Natural killer cell (primary cell): ENCODE measurements around the gene GATAD2A. TPM values are rescaled to one million over a fixed set of nuclear protein-coding genes. Genes with fewer than 3 reads are reported as not detected.

Source experiments
- ATAC-seq, 3 donors: fragments of 150-1000 bp in 2 of 3; fragments of 200-7000 bp in 1 of 3; cut with Tn5 transposase; 1 replicate in 1 of 3; 2 replicates in 2 of 3; pipeline ENCODE4 v1.10.0; 2021; ENCODE audit warnings: mild to moderate bottlenecking in 2 of 3, moderate library complexity in 2 of 3
- DNase-seq, 2 donors: peaks; one replicate each; pipeline versions ENCODE4 v3.0.0 to v3.0.0-alpha.2; 2013 to 2021; ENCODE audit warnings: mixed read lengths in 1 of 2
- H3K27ac ChIP-seq: one replicate; pipeline ENCODE4 v1.5.1; 2013; ENCODE audit warnings: mild to moderate bottlenecking, low read length
- H3K27me3 ChIP-seq: one replicate; pipeline ENCODE4 v1.6.1; 2013; ENCODE audit warnings: low read length; ENCODE audit not compliant: control insufficient read depth, insufficient read depth
- H3K36me3 ChIP-seq: one replicate; pipeline ENCODE4 v1.6.1; 2013; ENCODE audit warnings: low read length; ENCODE audit not compliant: control insufficient read depth, insufficient read depth
- H3K4me1 ChIP-seq: one replicate; pipeline ENCODE4 v1.6.1; 2013; ENCODE audit warnings: low read length; ENCODE audit not compliant: control insufficient read depth, insufficient read depth
- H3K4me3 ChIP-seq: one replicate; pipeline ENCODE4 v1.5.1; 2013; ENCODE audit warnings: low read length
- H3K9me3 ChIP-seq: one replicate; pipeline ENCODE4 v1.6.1; 2013; ENCODE audit warnings: low read length; ENCODE audit not compliant: control insufficient read depth, insufficient read depth
- H3K27ac Mint-ChIP-seq, 2 donors: one replicate each; pipeline ENCODE4 v1.8.0; 2022; ENCODE audit warnings: mild to moderate bottlenecking in 2 of 2, mixed read lengths in 2 of 2, moderate library complexity in 1 of 2
- H3K27me3 Mint-ChIP-seq, 2 donors: one replicate each; pipeline ENCODE4 v1.8.0; 2022; ENCODE audit warnings: low read depth in 2 of 2, mixed read lengths in 2 of 2
- H3K36me3 Mint-ChIP-seq: one replicate; pipeline ENCODE4 v1.8.0; 2022; ENCODE audit warnings: mixed read lengths
- H3K4me1 Mint-ChIP-seq, 2 donors: one replicate each; pipeline ENCODE4 v1.8.0; 2022; ENCODE audit warnings: mixed read lengths in 2 of 2
- H3K4me3 Mint-ChIP-seq: one replicate; pipeline ENCODE4 v1.8.0; 2022; ENCODE audit warnings: mild to moderate bottlenecking, moderate library complexity, mixed read lengths
- H3K9me3 Mint-ChIP-seq, 2 donors: one replicate each; pipeline ENCODE4 v1.8.0; 2022; ENCODE audit warnings: mixed read lengths in 2 of 2
- CTCF ChIP-seq: fragments of 200-600 bp; IDR thresholded peaks from one replicate; pipeline ENCODE4 v1.8.0; 2022; ENCODE audit warnings: antibody characterized with exemption
- WGBS: methylation state at CpG from one replicate; pipeline ENCODE4 v1.1.7; 2013; ENCODE audit warnings: missing lambda C conversion rate; ENCODE audit not compliant: insufficient coverage; 5-methylcytosine and 5-hydroxymethylcytosine counted together
- intact Hi-C: fragments of 100-400 bp; cut with micrococcal nuclease; formaldehyde crosslinking; loops from one replicate; pipeline ENCODE4 v1.14.2; 2022
- total RNA-seq, 4 donors: library from RNA; stranded (reverse); fragments of 120-200 nt in 1 of 4; gene quantifications; one replicate each; pipeline versions ENCODE4 v1.2.3 to v1.2.4, GENCODE V29; 2013 to 2022

GATAD2A gene
- total RNA-seq, 3 donors from 2014 or later (not counting 1 experiment from before 2014, with no cell fraction given), result 209 to 232 (median 230) TPM

GRCh38 chr19:19550972-19551852 lies 145.7 kb downstream of the GATAD2A start:
- Histone ChIP-seq H3K9me3 (no peaks in the 10 kb centered on the region), H3K27ac (no peak overlapping the region), H3K4me3 (no peak overlapping the region), H3K36me3 (no peaks in the 10 kb centered on the region), H3K4me1 (peaks cover 6% of the 10 kb centered on the region), H3K27me3 (no peaks in the 10 kb centered on the region)
- Mint-ChIP-seq H3K4me1 (no peaks in the 10 kb centered on the region), H3K36me3 (no peaks in the 10 kb centered on the region), H3K27ac (no peak overlapping the region), H3K9me3 (no peaks in the 10 kb centered on the region), H3K4me3 (no peak overlapping the region), H3K27me3 (peaks cover 0 to 4% of the 10 kb centered on the region in 2 donors)
- ATAC-seq (no peak), DNase-seq (no peak)
- intact Hi-C loops, result no loop called here
- WGBS, result 91% methylated on average over 10 of the region's 10 CpGs
- TF ChIP-seq CTCF, result no peak

- DNase-seq (no peak), ATAC-seq (no peak)
- H3K27ac ChIP-seq, result no peak overlapping the region
- peaks cover 0 to 4% of the 10 kb centered on the region in 2 donors for H3K27me3 Mint-ChIP-seq
- H3K36me3 ChIP-seq, result no peaks in the 10 kb centered on the region
- no peak for TF ChIP-seq CTCF
- H3K4me1 Mint-ChIP-seq, result no peaks in the 10 kb centered on the region
- WGBS, result 83% methylated on average over 14 of the region's 14 CpGs
- intact Hi-C loops, result no loop called here
- no peaks in the 10 kb centered on the region for H3K36me3 Mint-ChIP-seq
- H3K27me3 ChIP-seq, result no peaks in the 10 kb centered on the region
- H3K4me3 ChIP-seq, result no peak overlapping the region
- H3K9me3 Mint-ChIP-seq, result no peaks in the 10 kb centered on the region
- peaks cover 6% of the 10 kb centered on the region for H3K4me1 ChIP-seq
- H3K4me3 Mint-ChIP-seq, result no peak overlapping the region
- no peaks in the 10 kb centered on the region for H3K9me3 ChIP-seq
- no peak overlapping the region for H3K27ac Mint-ChIP-seq
Measured at GRCh38 chr19:19551853-19552192, 146.3 kb downstream of the GATAD2A start.

GRCh38 chr19:19552798-19553197 lies 147.3 kb downstream of the GATAD2A start:
- Histone ChIP-seq H3K27ac (no peak overlapping the region), H3K9me3 (no peaks in the 10 kb centered on the region), H3K27me3 (no peaks in the 10 kb centered on the region), H3K4me3 (no peak overlapping the region), H3K4me1 (peaks cover 6% of the 10 kb centered on the region), H3K36me3 (no peaks in the 10 kb centered on the region)
- intact Hi-C loops, result no loop called here
- DNase-seq, result peak in 1 of 2 donors; percentile 53
- Mint-ChIP-seq H3K36me3 (no peaks in the 10 kb centered on the region), H3K27ac (no peak overlapping the region), H3K27me3 (peaks cover 0 to 4% of the 10 kb centered on the region in 2 donors), H3K4me3 (no peak overlapping the region), H3K4me1 (no peaks in the 10 kb centered on the region), H3K9me3 (no peaks in the 10 kb centered on the region)
- TF ChIP-seq CTCF, result peak; percentile 37
- no peak for ATAC-seq
- 63% methylated on average over 6 of the region's 6 CpGs for WGBS
